Stimulated activated naive CD8-positive, alpha-beta T cell treated with anti-CD3 and anti-CD28 coated beads, Interleukin-15, amount 100 ng/mL, for 72 hours (primary cell): ENCODE data around the gene LPIN3.
A peak's percentile ranks its signal among the peaks of the same experiment; 100 is the strongest.

Experiments used
- ATAC-seq: fragments of 150-1000 bp; cut with Tn5 transposase; 2 replicates; pipeline ENCODE4 v1.10.0; 2021; ENCODE audit warnings: mild to moderate bottlenecking, moderate library complexity
- DNase-seq, 2 donors: peaks; one replicate each; pipeline ENCODE4 v3.0.0; 2021 to 2022
- H3K27ac Mint-ChIP-seq, 2 donors: one replicate each; pipeline ENCODE4 v1.8.0; 2022; ENCODE audit warnings: mild to moderate bottlenecking in 2 of 2, mixed read lengths in 2 of 2, moderate library complexity in 2 of 2
- H3K27me3 Mint-ChIP-seq: one replicate; pipeline ENCODE4 v1.8.0; 2022; ENCODE audit warnings: mixed read lengths
- H3K4me1 Mint-ChIP-seq: one replicate; pipeline ENCODE4 v1.8.0; 2022; ENCODE audit warnings: mild to moderate bottlenecking, mixed read lengths
- H3K4me3 Mint-ChIP-seq, 2 donors: one replicate each; pipeline ENCODE4 v1.8.0; 2022; ENCODE audit warnings: mild to moderate bottlenecking in 2 of 2, mixed read lengths in 2 of 2, moderate library complexity in 1 of 2
- H3K9me3 Mint-ChIP-seq, 2 donors: one replicate each; pipeline ENCODE4 v1.8.0; 2022; ENCODE audit warnings: mixed read lengths in 2 of 2

The LPIN3 gene

GRCh38 chr20:41355598-41356203 lies 15.1 kb downstream of the LPIN3 start:
- Mint-ChIP-seq H3K27ac (no peak overlapping the region), H3K9me3 (no peaks in the 10 kb centered on the region), H3K4me3 (no peak overlapping the region), H3K27me3 (no peaks in the 10 kb centered on the region), H3K4me1 (no peaks in the 10 kb centered on the region)
- DNase-seq (no peak), ATAC-seq (no peak)

GRCh38 chr20:41356951-41357350 lies 16.3 kb downstream of the LPIN3 start:
- no peaks in the 10 kb centered on the region for H3K27me3 Mint-ChIP-seq
- no peaks in the 10 kb centered on the region for H3K4me1 Mint-ChIP-seq
- ATAC-seq (no peak), DNase-seq (no peak)
- H3K27ac Mint-ChIP-seq = no peak overlapping the region
- no peaks in the 10 kb centered on the region for H3K9me3 Mint-ChIP-seq
- no peak overlapping the region for H3K4me3 Mint-ChIP-seq

GRCh38 chr20:41357424-41358163 lies 17.0 kb downstream of the LPIN3 start:
- peak; percentile 39 for ATAC-seq
- H3K27me3 Mint-ChIP-seq = no peaks in the 10 kb centered on the region

GRCh38 chr20:41358230-41358629 lies 17.6 kb downstream of the LPIN3 start:
- H3K9me3 Mint-ChIP-seq = no peaks in the 10 kb centered on the region
- no peak for ATAC-seq
- no peaks in the 10 kb centered on the region for H3K27me3 Mint-ChIP-seq
- DNase-seq = no peak
- H3K4me1 Mint-ChIP-seq = no peaks in the 10 kb centered on the region
- H3K4me3 Mint-ChIP-seq = no peak overlapping the region
- no peak overlapping the region for H3K27ac Mint-ChIP-seq

More at GRCh38 chr20:41357424-41358163, 17.0 kb downstream of the LPIN3 start:
- H3K27ac Mint-ChIP-seq = no peak overlapping the region
- H3K4me3 Mint-ChIP-seq = no peak overlapping the region
- no peaks in the 10 kb centered on the region for H3K9me3 Mint-ChIP-seq
- no peaks in the 10 kb centered on the region for H3K4me1 Mint-ChIP-seq
- DNase-seq = no peak

GRCh38 chr20:41358717-41359116 lies 18.1 kb downstream of the LPIN3 start:
- no peaks in the 10 kb centered on the region for H3K4me1 Mint-ChIP-seq
- no peak overlapping the region for H3K27ac Mint-ChIP-seq
- no peak overlapping the region for H3K4me3 Mint-ChIP-seq
- DNase-seq = no peak
- H3K27me3 Mint-ChIP-seq = no peaks in the 10 kb centered on the region
- H3K9me3 Mint-ChIP-seq = no peaks in the 10 kb centered on the region
- ATAC-seq = no peak

GRCh38 chr20:41359541-41360011 lies 19.0 kb downstream of the LPIN3 start:
- Mint-ChIP-seq H3K4me3 (no peak overlapping the region), H3K27ac (peak overlapping the region in 1 of 2 donors; percentile 25), H3K9me3 (no peaks in the 10 kb centered on the region), H3K27me3 (peaks cover 6% of the 10 kb centered on the region), H3K4me1 (no peaks in the 10 kb centered on the region)
- ATAC-seq = no peak
- DNase-seq = no peak

- Mint-ChIP-seq H3K4me1 (peaks cover 7% of the 10 kb centered on the region), H3K4me3 (no peak overlapping the region), H3K9me3 (no peaks in the 10 kb centered on the region), H3K27ac (no peak overlapping the region), H3K27me3 (peaks cover 20% of the 10 kb centered on the region)
- DNase-seq (no peak), ATAC-seq (no peak)
Measured at GRCh38 chr20:41360831-41361756, 20.5 kb downstream of the LPIN3 start.

GRCh38 chr20:41361757-41362747 lies 21.4 kb downstream of the LPIN3 start:
- H3K9me3 Mint-ChIP-seq = no peaks in the 10 kb centered on the region
- H3K27ac Mint-ChIP-seq = no peak overlapping the region
- ATAC-seq = no peak
- H3K4me3 Mint-ChIP-seq = no peak overlapping the region
- H3K27me3 Mint-ChIP-seq = peaks cover 23% of the 10 kb centered on the region
- peaks cover 8% of the 10 kb centered on the region for H3K4me1 Mint-ChIP-seq
- no peak for DNase-seq

- DNase-seq (no peak), ATAC-seq (no peak)
- peaks cover 14% of the 10 kb centered on the region for H3K4me1 Mint-ChIP-seq
- H3K9me3 Mint-ChIP-seq = no peaks in the 10 kb centered on the region
- H3K27ac Mint-ChIP-seq = no peak overlapping the region
- H3K27me3 Mint-ChIP-seq = peaks cover 29% of the 10 kb centered on the region
- H3K4me3 Mint-ChIP-seq = no peak overlapping the region
Measured at GRCh38 chr20:41362748-41363140, 22.1 kb downstream of the LPIN3 start.

GRCh38 chr20:41363601-41364000 lies 23.0 kb downstream of the LPIN3 start:
- no peak overlapping the region for H3K27ac Mint-ChIP-seq
- H3K9me3 Mint-ChIP-seq = no peaks in the 10 kb centered on the region
- H3K27me3 Mint-ChIP-seq = peaks cover 38% of the 10 kb centered on the region
- H3K4me1 Mint-ChIP-seq = peaks cover 14% of the 10 kb centered on the region
- no peak overlapping the region for H3K4me3 Mint-ChIP-seq
- ATAC-seq (no peak), DNase-seq (no peak)

- ATAC-seq (no peak), DNase-seq (no peak)
- peak overlapping the region in 1 of 2 donors; percentile 29 for H3K27ac Mint-ChIP-seq
- no peaks in the 10 kb centered on the region for H3K9me3 Mint-ChIP-seq
- H3K27me3 Mint-ChIP-seq = peaks cover 46% of the 10 kb centered on the region
- peaks cover 14% of the 10 kb centered on the region for H3K4me1 Mint-ChIP-seq
- no peak overlapping the region for H3K4me3 Mint-ChIP-seq
Measured at GRCh38 chr20:41364236-41364855, 23.7 kb downstream of the LPIN3 start.

GRCh38 chr20:41364967-41365765 lies 24.5 kb downstream of the LPIN3 start:
- H3K4me3 Mint-ChIP-seq = no peak overlapping the region
- no peak for ATAC-seq

GRCh38 chr20:41365777-41366545 lies 25.3 kb downstream of the LPIN3 start:
- Mint-ChIP-seq H3K9me3 (peaks cover 1 to 2% of the 10 kb centered on the region in 2 donors), H3K4me1 (peaks cover 14% of the 10 kb centered on the region), H3K27ac (peak overlapping the region in 1 of 2 donors; percentile 35), H3K4me3 (peak overlapping the region in 1 of 2 donors; percentile 50), H3K27me3 (peaks cover 55% of the 10 kb centered on the region)
- ATAC-seq (peak; percentile 50), DNase-seq (no peak)

More at GRCh38 chr20:41364967-41365765, 24.5 kb downstream of the LPIN3 start:
- no peak for DNase-seq
- H3K4me1 Mint-ChIP-seq = peaks cover 14% of the 10 kb centered on the region
- H3K9me3 Mint-ChIP-seq = no peaks in the 10 kb centered on the region
- peaks cover 54% of the 10 kb centered on the region for H3K27me3 Mint-ChIP-seq
- H3K27ac Mint-ChIP-seq = no peak overlapping the region
